GM21515 (cell line): ENCODE measurements around the gene AKT3.

ENCODE experiments used
- ATAC-seq: cut with Tn5 transposase; IDR thresholded peaks from one replicate; pipeline ENCODE4 v1.9.1; 2021; ENCODE audit not compliant: unreplicated experiment

Gene AKT3

GRCh38 chr1:243620096-243620495 lies 229.9 kb downstream of the AKT3 start:
- ATAC-seq, result no peak

GRCh38 chr1:243609698-243610097 lies 240.3 kb downstream of the AKT3 start:
- no peak for ATAC-seq

- ATAC-seq, result no peak
Measured at GRCh38 chr1:243605604-243606003, 244.4 kb downstream of the AKT3 start.

- no peak for ATAC-seq
Measured at GRCh38 chr1:243601720-243602119, 248.3 kb downstream of the AKT3 start.

GRCh38 chr1:243598433-243598832 lies 251.6 kb downstream of the AKT3 start:
- peak; percentile 41 for ATAC-seq

- ATAC-seq, result no peak
Measured at GRCh38 chr1:243597383-243597782, 252.7 kb downstream of the AKT3 start.

- ATAC-seq, result peak; percentile 96
Measured at GRCh38 chr1:243596431-243597062, 253.5 kb downstream of the AKT3 start.

- ATAC-seq, result no peak
Measured at GRCh38 chr1:243595527-243596210, 254.4 kb downstream of the AKT3 start.

GRCh38 chr1:243594455-243594854 lies 255.6 kb downstream of the AKT3 start:
- ATAC-seq, result no peak

- peak; percentile 78 for ATAC-seq
Measured at GRCh38 chr1:243589286-243589685, 260.8 kb downstream of the AKT3 start.

GRCh38 chr1:243587823-243588560 lies 262.1 kb downstream of the AKT3 start:
- peak; percentile 93 for ATAC-seq

- no peak for ATAC-seq
Measured at GRCh38 chr1:243587285-243587684, 262.8 kb downstream of the AKT3 start.

GRCh38 chr1:243585982-243586381 lies 264.1 kb downstream of the AKT3 start:
- no peak for ATAC-seq

GRCh38 chr1:243582326-243582725 lies 267.7 kb downstream of the AKT3 start:
- no peak for ATAC-seq

- ATAC-seq, result no peak
Measured at GRCh38 chr1:243580984-243581383, 269.1 kb downstream of the AKT3 start.

GRCh38 chr1:243580072-243580471 lies 270.0 kb downstream of the AKT3 start:
- ATAC-seq, result no peak

GRCh38 chr1:243575070-243575469 lies 275.0 kb downstream of the AKT3 start:
- no peak for ATAC-seq

GRCh38 chr1:243572940-243573339 lies 277.1 kb downstream of the AKT3 start:
- no peak for ATAC-seq

- ATAC-seq, result no peak
Measured at GRCh38 chr1:243568793-243569192, 281.2 kb downstream of the AKT3 start.

- ATAC-seq, result no peak
Measured at GRCh38 chr1:243564814-243565213, 285.2 kb downstream of the AKT3 start.

GRCh38 chr1:243563732-243564131 lies 286.3 kb downstream of the AKT3 start:
- no peak for ATAC-seq

- ATAC-seq, result no peak
Measured at GRCh38 chr1:243562473-243562872, 287.6 kb downstream of the AKT3 start.
